ENCODE data around the gene HIBCH.
"Not testable (repeated sequence)": the region's sequence is repeated elsewhere in the genome, so short reads cannot be mapped to it uniquely, and the experiment has no call there.

Gene HIBCH

DNA sequence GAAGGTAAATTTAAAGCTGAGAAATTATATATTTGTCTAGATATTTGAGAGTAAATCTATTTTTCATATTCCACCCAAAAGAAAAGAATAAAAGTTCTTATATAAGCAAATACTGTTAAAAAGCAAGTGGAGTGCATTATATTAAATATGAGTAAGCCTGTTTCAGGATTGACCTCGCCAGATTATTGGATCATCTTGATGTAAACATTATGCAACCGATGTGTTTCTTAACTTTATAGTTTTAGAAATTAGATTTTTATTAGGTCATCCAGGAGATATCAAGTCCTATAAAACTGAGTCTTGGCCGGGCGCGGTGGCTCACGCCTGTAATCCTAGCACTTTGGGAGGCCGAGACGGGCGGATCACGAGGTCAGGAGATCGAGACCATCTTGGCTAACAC is 156.8 kb downstream of the HIBCH start:
- no peak for TF ChIP-seq CTCF (IDR thresholded peaks at IDR 0.05; ENCODE audit: control insufficient read depth, extremely low read depth, insufficient read depth)
- DNase-seq (ENCODE audit: low read depth), result no peak
- H3K4me3 ChIP-seq (ENCODE audit: low read depth, low read length), result no peak overlapping the region

- no peak overlapping the region for H3K4me3 ChIP-seq (ENCODE audit: low read depth, low read length)
- TF ChIP-seq CTCF (IDR thresholded peaks at IDR 0.05; ENCODE audit: control insufficient read depth, extremely low read depth, insufficient read depth), result no peak
- no peak for DNase-seq (ENCODE audit: low read depth)
Measured at GRCh38 chr2:190159453-190159852, 160.2 kb downstream of the HIBCH start.

- no peak for TF ChIP-seq CTCF (IDR thresholded peaks at IDR 0.05; ENCODE audit: control insufficient read depth, extremely low read depth, insufficient read depth)
- no peak overlapping the region for H3K4me3 ChIP-seq (ENCODE audit: low read depth, low read length)
- DNase-seq (ENCODE audit: low read depth), result no peak
Measured at GRCh38 chr2:190158798-190159434, 160.7 kb downstream of the HIBCH start.

GRCh38 chr2:190157613-190158528 is 161.8 kb downstream of the HIBCH start:
- not testable (repeated sequence) for H3K4me3 ChIP-seq (ENCODE audit: low read depth, low read length); DNase-seq (ENCODE audit: low read depth)

GRCh38 chr2:190156530-190157212 is 163.0 kb downstream of the HIBCH start:
- TF ChIP-seq CTCF (IDR thresholded peaks at IDR 0.05; ENCODE audit: control insufficient read depth, extremely low read depth, insufficient read depth), result no peak
- no peak for DNase-seq (ENCODE audit: low read depth)

More at GRCh38 chr2:190156530-190157212, 163.0 kb downstream of the HIBCH start:
- H3K4me3 ChIP-seq (ENCODE audit: low read depth, low read length), result no peak overlapping the region
